PC-3 (cell line): Measurements from ENCODE around the gene KCNH8. TPM values are rescaled to one million over a fixed set of nuclear protein-coding genes. Genes with fewer than 3 reads are reported as not detected.

Experiments
- ATAC-seq: fragments of 200-7000 bp; cut with Tn5 transposase; 2 replicates; pipeline ENCODE4 v1.9.1; 2020; ENCODE audit warnings: mild to moderate bottlenecking, moderate library complexity
- BruUV-seq: library from RNA; stranded (reverse); fragments of 400-500 nt; replicated peaks from 2 replicates; lab custom pipeline; 2021; lab: Mats Ljungman, UMichigan
- CTCF ChIA-PET: fragments of 300-600 bp; sonication (Branson Sonifier 250); formaldehyde crosslinking; loops from one replicate; lab custom pipeline; 2022; ENCODE audit warnings: antibody characterized with exemption; lab: Charles Lee
- POLR2A ChIA-PET: fragments of 300-600 bp; sonication (Branson Sonifier 250); formaldehyde crosslinking; loops from one replicate; lab custom pipeline; 2022; ENCODE audit warnings: antibody characterized with exemption; ENCODE audit not compliant: unreplicated experiment; lab: Charles Lee
- DNase-seq: peaks from one replicate; pipeline ENCODE4 v3.0.0-alpha.2; 2015
- H2AFZ ChIP-seq: fragments of 300-600 bp; sonication (generic); 2 replicates; pipeline ENCODE4 v1.6.0; 2016; ENCODE audit warnings: antibody characterized with exemption, low read length
- H3F3A ChIP-seq: fragments of 300-600 bp; sonication (generic); one replicate; pipeline ENCODE4 v1.6.0; 2017; ENCODE audit warnings: antibody characterized with exemption, low read length, control low read depth, mild to moderate bottlenecking; ENCODE audit not compliant: unreplicated experiment
- H3K27ac ChIP-seq: fragments of 300-600 bp; sonication (generic); 2 replicates; pipeline ENCODE4 v1.5.1; 2016; ENCODE audit warnings: mild to moderate bottlenecking, low read length
- H3K27me3 ChIP-seq: fragments of 300-600 bp; sonication (generic); 2 replicates; pipeline ENCODE4 v1.6.1; 2016; ENCODE audit warnings: low read length, mixed read lengths
- H3K36me3 ChIP-seq: fragments of 300-600 bp; sonication (generic); 2 replicates; pipeline ENCODE4 v1.6.1; 2016; ENCODE audit warnings: low read depth, mixed run types, low read length, mixed read lengths
- H3K4me1 ChIP-seq: fragments of 300-600 bp; sonication (generic); 2 replicates; pipeline ENCODE4 v1.5.1; 2016; ENCODE audit warnings: low read length; ENCODE audit not compliant: insufficient read depth
- H3K4me2 ChIP-seq: fragments of 300-600 bp; sonication (generic); 2 replicates; pipeline ENCODE4 v1.6.0; 2016; ENCODE audit warnings: low read length
- H3K4me3 ChIP-seq: fragments of 300-600 bp; sonication (generic); 2 replicates; pipeline ENCODE4 v1.5.1; 2016; ENCODE audit warnings: mild to moderate bottlenecking, low read length, mixed read lengths
- H3K79me2 ChIP-seq: fragments of 300-600 bp; sonication (generic); 2 replicates; pipeline ENCODE4 v1.6.1; 2017; ENCODE audit warnings: low read length, mixed read lengths
- H3K9ac ChIP-seq: fragments of 300-600 bp; sonication (generic); 2 replicates; pipeline ENCODE4 v1.6.0; 2016; ENCODE audit warnings: mild to moderate bottlenecking, low read length
- H3K9me2 ChIP-seq: fragments of 300-600 bp; sonication (generic); replicated peaks from 2 replicates; pipeline ENCODE4 v1.6.1; 2016; ENCODE audit warnings: mixed run types, low read length, mixed read lengths
- H3K9me3 ChIP-seq: fragments of 300-600 bp; sonication (generic); 2 replicates; pipeline ENCODE4 v1.6.1; 2016; ENCODE audit warnings: low read length, mixed read lengths
- H4K20me1 ChIP-seq: fragments of 300-600 bp; sonication (generic); 2 replicates; pipeline ENCODE4 v1.6.1; 2016; ENCODE audit warnings: low read length, mixed read lengths
- EZH2 ChIP-seq: fragments of 300-600 bp; sonication (generic); IDR thresholded peaks from one replicate; pipeline ENCODE4 v1.6.1; 2017; ENCODE audit warnings: antibody characterized with exemption, mild to moderate bottlenecking, low read length; ENCODE audit not compliant: unreplicated experiment
- EZH2phosphoT487 ChIP-seq: fragments of 300-600 bp; sonication (generic); IDR thresholded peaks from 2 replicates; pipeline ENCODE4 v1.6.1; 2018; ENCODE audit warnings: mild to moderate bottlenecking, antibody characterized with exemption, low read length, borderline replicate concordance
- intact Hi-C: fragments of 100-400 bp; cut with micrococcal nuclease; formaldehyde crosslinking; loops from 2 replicates; pipeline ENCODE4 v1.9.0; 2023
- total RNA-seq: library from RNA; depleted of rRNA; stranded (reverse); fragments of >200 nt; gene quantifications from 2 replicates; pipeline ENCODE4 v1.2.3, GENCODE V29; 2014
- TF ChIP-seq, protein P1 (sequence below): fragments of 300-600 bp; sonication (generic); conservative IDR thresholded peaks from 2 replicates; pipeline ENCODE4 v1.5.1; 2017; ENCODE audit warnings: antibody characterized with exemption, low read depth, mild to moderate bottlenecking, low read length

The KCNH8 gene
- total RNA-seq, 1 experiment from 2014 or later = not detected

- no peaks in the 10 kb centered on the region for H3K36me3 ChIP-seq
- ChIA-PET CTCF (no interaction called here), POLR2A (no interaction called here)
- H4K20me1 ChIP-seq = no peaks in the 10 kb centered on the region
- BruUV-seq = no TSS peak
- H3K9me2 ChIP-seq = no peaks in the 10 kb centered on the region
- no peaks in the 10 kb centered on the region for H3K4me1 ChIP-seq
- H3K27ac ChIP-seq = no peak overlapping the region
- H3F3A ChIP-seq = no peaks in the 10 kb centered on the region
- TF ChIP-seq EZH2 = no peak
- no peak overlapping the region for H3K4me2 ChIP-seq
- DNase-seq (no peak), ATAC-seq (no peak)
- no peaks in the 10 kb centered on the region for H3K79me2 ChIP-seq
- no peak overlapping the region for H3K9ac ChIP-seq
- intact Hi-C loops = no loop called here
- H2AFZ ChIP-seq = no peak overlapping the region
- H3K27me3 ChIP-seq = no peaks in the 10 kb centered on the region
- H3K4me3 ChIP-seq = no peak overlapping the region
- no peaks in the 10 kb centered on the region for H3K9me3 ChIP-seq
These were observed 297.8 kb downstream of the KCNH8 start for GRCh38 chr3:19446138-19446537.

DNA sequence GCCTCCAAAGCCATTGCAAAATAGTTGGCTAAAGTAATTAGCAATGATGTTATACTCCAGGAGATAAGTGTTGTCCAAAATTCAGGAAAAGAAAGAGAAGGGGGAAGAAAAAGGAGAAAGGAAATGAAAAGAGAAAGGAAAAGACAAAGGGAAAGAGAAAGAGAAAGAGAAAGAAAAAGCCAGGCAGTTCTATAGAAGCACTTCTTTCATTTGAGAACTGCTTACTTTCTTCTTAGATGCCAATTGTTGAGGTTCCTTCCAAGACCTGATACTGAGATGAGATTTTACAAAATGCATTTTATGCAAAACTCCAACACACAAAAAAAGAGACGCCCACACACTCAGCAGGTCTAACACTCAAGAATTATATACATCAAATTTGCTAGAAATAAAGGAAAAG is 298.4 kb downstream of the KCNH8 start:
- no peaks in the 10 kb centered on the region for H3K9me2 ChIP-seq
- no peaks in the 10 kb centered on the region for H3F3A ChIP-seq
- no peak overlapping the region for H3K4me3 ChIP-seq
- POLR2A ChIA-PET = no interaction called here
- H2AFZ ChIP-seq = no peak overlapping the region
- ATAC-seq (no peak), DNase-seq (no peak)
- H4K20me1 ChIP-seq = no peaks in the 10 kb centered on the region
- no peak overlapping the region for H3K27ac ChIP-seq
- H3K4me1 ChIP-seq = no peaks in the 10 kb centered on the region
- H3K36me3 ChIP-seq = no peaks in the 10 kb centered on the region
- no TSS peak for BruUV-seq
- H3K4me2 ChIP-seq = no peak overlapping the region
- H3K9ac ChIP-seq = no peak overlapping the region
- CTCF ChIA-PET = no interaction called here
- no peaks in the 10 kb centered on the region for H3K9me3 ChIP-seq
- H3K27me3 ChIP-seq = no peaks in the 10 kb centered on the region
- intact Hi-C loops = no loop called here
- no peaks in the 10 kb centered on the region for H3K79me2 ChIP-seq
- no peak for TF ChIP-seq EZH2
- TF ChIP-seq, protein P1, sequence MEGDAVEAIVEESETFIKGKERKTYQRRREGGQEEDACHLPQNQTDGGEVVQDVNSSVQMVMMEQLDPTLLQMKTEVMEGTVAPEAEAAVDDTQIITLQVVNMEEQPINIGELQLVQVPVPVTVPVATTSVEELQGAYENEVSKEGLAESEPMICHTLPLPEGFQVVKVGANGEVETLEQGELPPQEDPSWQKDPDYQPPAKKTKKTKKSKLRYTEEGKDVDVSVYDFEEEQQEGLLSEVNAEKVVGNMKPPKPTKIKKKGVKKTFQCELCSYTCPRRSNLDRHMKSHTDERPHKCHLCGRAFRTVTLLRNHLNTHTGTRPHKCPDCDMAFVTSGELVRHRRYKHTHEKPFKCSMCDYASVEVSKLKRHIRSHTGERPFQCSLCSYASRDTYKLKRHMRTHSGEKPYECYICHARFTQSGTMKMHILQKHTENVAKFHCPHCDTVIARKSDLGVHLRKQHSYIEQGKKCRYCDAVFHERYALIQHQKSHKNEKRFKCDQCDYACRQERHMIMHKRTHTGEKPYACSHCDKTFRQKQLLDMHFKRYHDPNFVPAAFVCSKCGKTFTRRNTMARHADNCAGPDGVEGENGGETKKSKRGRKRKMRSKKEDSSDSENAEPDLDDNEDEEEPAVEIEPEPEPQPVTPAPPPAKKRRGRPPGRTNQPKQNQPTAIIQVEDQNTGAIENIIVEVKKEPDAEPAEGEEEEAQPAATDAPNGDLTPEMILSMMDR = no peak
- TF ChIP-seq EZH2phosphoT487 = no peak

DNA sequence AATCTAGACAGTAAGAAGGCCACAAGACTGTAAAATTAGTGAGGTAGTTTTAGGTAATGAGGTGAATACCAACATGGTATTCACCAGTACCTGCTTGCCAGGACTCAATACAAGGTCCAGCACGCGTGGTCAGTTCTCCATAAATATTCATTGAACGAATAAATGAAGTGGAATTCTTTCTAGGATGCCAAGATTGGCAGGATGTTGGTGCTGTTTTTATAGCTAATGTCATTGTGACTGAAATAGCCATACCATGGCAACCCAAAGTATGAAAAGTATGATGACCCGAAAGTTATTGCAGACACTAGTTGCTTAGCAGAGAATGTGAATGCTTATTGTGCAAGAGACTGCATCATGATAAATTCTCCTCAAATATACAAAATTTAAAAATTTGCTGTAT is 307.2 kb downstream of the KCNH8 start:
- ChIA-PET POLR2A (no interaction called here), CTCF (no interaction called here)
- DNase-seq (no peak), ATAC-seq (no peak)
- intact Hi-C loops = no loop called here
- no peaks in the 10 kb centered on the region for H4K20me1 ChIP-seq
- no peak overlapping the region for H3K9ac ChIP-seq
- H3K79me2 ChIP-seq = no peaks in the 10 kb centered on the region
- no peaks in the 10 kb centered on the region for H3K36me3 ChIP-seq
- no peaks in the 10 kb centered on the region for H3K27me3 ChIP-seq
- no peaks in the 10 kb centered on the region for H3K9me3 ChIP-seq
- no TSS peak for BruUV-seq
- H3F3A ChIP-seq = no peaks in the 10 kb centered on the region
- H3K4me1 ChIP-seq = no peaks in the 10 kb centered on the region
- H3K27ac ChIP-seq = no peak overlapping the region
- no peaks in the 10 kb centered on the region for H3K9me2 ChIP-seq
- H3K4me2 ChIP-seq = no peak overlapping the region
- TF ChIP-seq EZH2 (no peak), EZH2phosphoT487 (no peak)
- TF ChIP-seq, protein P1 = no peak
- H2AFZ ChIP-seq = no peak overlapping the region
- no peak overlapping the region for H3K4me3 ChIP-seq
